NCI-H524 treated with DMSO at 0.1 percent for 48 hours (cell line): ENCODE measurements around the gene CA7.

ENCODE experiments used
- DNase-seq: peaks from one replicate; lab custom pipeline; 2025; lab: John Stamatoyannopoulos, UW

The CA7 gene

DNA sequence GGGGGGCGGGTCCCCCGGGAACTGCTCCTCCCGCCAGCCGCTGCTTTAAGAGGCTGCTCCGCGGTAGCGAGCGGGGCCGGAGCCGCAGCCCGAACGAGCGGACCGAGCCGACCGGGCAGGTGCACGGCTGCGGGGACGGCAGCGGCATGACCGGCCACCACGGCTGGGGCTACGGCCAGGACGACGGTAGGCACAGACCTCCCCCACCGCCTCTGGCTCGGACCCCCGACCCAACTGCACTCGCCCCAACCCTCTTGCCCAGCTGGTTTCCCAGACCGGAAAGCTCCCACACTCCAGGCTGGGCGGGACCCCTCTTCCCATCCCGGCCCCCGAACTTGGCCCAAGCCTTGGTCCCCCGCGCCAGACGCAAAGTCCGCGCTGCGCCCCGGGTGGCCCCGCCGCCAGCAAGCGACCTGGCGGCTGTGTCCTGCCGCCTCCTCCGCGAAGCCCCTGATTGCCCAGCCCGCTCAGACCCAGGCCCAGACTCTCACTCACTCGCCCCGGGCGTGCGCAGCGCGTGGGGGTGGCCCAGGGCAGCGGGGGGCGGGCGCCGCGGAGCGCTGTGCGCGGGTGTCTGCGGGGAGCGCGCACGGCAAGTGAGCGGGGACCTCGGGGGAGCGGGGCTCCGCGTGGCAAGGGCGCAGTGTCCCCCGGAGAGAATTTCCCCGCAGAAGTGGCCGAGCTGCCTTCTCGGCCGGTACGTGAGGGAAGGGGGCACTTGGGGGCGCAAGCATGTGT lies at the start of gene CA7:
Gene CA7, plus strand, starts transcription at position 73 of the 738 bp plus-strand sequence. Its CDS starts 74 bp downstream, at position 147.
- no peak for DNase-seq

- DNase-seq, result no peak
Measured at GRCh38 chr16:66798161-66798560, 46.1 kb upstream of the CA7 start.

- DNase-seq, result no peak
Measured at GRCh38 chr16:66800856-66801255, 43.4 kb upstream of the CA7 start.

DNA sequence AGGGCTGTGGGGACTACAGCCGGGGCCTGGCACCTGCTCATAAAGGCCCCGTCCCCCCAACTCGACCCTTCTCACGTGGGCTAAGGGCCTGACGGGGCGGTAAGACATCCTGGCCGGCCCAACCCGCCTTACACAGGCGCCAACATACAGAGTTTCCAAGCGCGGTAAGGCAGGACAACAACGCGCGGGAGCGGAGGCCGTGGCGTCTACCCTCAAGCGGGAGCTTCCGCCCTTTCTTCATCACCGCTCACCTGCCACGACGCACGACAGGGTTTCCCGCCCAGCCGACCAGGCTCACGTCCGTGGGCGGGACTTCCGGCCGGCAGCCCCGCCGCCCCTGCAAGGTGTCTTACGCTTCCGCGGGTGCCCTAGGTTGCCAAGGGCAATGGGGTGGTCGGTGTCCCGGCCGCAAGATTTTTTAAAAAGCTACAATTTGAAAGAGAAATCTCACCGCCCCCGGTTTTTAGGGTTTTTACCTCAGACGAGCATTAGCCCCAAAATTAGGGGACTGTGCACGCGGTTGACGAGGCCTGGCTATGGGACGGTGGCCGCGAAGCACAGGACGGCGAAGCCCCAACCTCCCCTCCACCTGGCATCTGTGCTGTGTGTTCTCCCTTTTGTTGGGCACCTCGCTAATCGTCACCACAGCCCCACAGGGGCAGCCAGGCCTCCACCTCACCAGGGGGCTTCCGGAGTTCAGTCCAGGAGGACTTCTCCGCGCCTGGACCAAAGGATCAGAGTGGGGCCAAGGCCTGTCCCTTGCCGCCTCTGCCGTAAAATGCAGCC lies 42.7 kb upstream of the CA7 start, which contains the start of gene TERB1:
Gene TERB1, minus strand, starts transcription at position 265 of the 786 bp plus-strand sequence. CDS start 4,786 bp downstream, outside the sequence.
- no peak for DNase-seq

GRCh38 chr16:66802159-66802558 lies 42.1 kb upstream of the CA7 start:
- no peak for DNase-seq

DNA sequence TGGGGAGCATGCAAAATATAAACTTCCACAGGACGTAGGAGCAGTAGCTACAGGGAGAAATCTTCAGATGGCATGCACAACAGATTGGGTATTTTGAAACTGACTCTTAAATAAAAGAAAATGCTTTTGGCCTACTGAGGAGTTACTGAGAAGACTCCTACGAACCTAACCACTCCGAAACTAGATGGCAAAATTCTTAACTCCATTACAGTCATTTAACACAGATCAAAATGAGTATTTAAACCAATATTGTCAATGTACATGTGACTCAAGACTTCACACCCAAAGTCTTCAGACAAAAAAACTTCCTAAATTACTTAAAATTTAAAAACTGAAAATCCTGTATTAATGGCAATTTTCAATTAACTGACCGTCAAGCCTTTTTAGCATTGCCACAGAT lies 34.4 kb upstream of the CA7 start:
- no peak for DNase-seq

GRCh38 chr16:66810391-66810790 lies 33.8 kb upstream of the CA7 start:
- no peak for DNase-seq

DNA sequence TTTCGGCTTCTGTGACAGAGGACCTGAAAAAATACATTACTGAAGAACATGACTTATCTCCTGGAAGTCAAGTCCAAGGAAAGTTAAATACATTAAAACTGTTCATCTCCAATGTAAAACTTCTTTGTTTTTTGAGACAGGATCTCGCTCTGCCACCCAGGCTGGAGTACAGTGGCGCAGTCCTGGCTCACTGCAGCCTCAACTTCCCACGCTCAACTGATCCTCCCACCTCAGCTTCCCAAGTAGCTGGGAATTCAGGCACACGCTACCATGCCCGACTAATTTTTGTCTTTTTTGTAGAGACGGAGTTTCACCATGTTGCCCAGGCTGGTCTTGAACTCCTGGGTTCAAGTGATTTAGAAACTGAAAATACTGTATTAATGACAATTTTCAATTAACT lies 33.2 kb upstream of the CA7 start:
- DNase-seq, result no peak

DNA sequence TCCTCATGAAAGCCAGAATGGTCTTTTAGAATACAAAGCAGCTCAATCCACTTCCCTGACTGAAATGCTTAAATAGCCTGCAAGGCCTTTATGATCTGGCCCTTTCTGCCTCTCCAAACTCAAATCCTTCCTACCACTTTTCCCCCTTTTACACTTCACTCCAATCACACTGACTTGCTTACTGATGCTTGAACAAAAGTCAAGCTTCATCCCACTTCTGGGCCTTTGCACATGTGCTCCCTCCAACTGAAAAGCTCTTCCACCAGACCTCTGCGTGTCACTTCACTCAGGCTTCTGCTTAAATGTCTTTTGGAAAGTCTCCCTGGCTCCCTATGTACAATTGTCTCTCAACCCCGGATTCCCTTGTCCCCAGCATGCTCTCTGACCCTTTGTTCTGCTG lies 29.5 kb upstream of the CA7 start:
- no peak for DNase-seq

GRCh38 chr16:66824006-66824405 lies 20.2 kb upstream of the CA7 start:
- no peak for DNase-seq

- DNase-seq, result peak; percentile 62
Measured at GRCh38 chr16:66830422-66831404, 13.5 kb upstream of the CA7 start, which contains the start of gene NAE1. Gene NAE1, minus strand, starts transcription at chr16:66830976. Its CDS starts 77 bp downstream, at chr16:66830899.

DNA sequence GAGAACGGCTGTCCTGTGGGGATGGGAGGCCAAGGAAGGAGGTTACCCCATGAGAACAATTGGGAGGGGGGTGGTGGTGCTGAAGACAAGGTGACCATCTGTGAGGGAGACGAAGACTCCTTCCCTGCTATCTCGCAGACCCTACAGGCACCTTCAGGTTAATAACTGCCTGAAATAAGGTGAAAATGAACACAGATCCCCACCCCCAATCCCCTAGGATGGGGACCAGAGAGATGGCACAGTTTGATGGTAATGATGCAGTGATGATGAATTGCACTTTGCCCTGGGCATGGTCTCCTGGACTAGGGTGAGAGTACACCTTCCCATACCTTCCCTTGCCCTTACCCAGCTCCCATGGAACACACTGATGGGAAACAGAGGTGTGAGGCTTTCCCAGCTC lies 12.0 kb upstream of the CA7 start:
- DNase-seq, result no peak

- no peak for DNase-seq
Measured at GRCh38 chr16:66832661-66833305, 11.4 kb upstream of the CA7 start.

DNA sequence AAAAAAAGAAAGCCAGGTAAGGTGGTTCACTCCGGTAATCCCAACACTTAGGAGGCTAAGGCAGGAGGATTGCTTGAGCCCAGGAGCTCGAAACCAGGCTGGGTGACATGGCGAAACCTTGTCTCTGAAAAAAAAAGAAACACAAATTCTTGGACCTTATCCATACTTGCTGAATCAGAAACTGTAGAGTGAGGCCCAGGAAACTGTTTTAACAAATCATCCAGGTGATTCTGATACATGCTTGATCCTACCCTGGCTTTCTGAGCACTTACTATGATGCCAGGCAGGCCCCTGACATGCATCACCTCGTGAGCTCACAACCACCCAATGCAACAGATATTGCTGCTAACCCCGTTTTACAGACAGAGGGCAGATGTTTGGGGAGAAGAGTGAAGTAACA lies 9.5 kb upstream of the CA7 start:
- DNase-seq, result no peak

GRCh38 chr16:66840883-66841282 lies 3.3 kb upstream of the CA7 start:
- DNase-seq, result no peak

DNA sequence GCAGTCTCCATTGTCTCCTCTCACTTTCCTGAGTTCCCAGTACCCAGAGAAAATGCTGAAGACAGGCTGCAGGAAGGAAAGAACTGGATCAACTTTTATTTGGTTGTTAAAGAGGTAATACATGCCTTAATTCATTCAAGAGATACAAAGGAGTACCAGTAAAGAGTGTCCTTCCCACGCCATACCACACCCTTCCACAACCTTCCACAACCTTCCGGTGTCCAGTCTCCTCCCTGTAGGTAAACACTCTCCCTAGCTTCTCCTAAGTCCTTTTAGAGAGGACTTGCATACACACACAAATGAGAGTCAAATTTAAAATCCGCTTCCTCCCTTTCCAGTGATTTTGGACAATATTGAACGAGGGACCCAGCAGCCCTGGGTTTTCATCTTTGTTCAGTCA lies 2.8 kb upstream of the CA7 start:
- DNase-seq, result no peak

DNA sequence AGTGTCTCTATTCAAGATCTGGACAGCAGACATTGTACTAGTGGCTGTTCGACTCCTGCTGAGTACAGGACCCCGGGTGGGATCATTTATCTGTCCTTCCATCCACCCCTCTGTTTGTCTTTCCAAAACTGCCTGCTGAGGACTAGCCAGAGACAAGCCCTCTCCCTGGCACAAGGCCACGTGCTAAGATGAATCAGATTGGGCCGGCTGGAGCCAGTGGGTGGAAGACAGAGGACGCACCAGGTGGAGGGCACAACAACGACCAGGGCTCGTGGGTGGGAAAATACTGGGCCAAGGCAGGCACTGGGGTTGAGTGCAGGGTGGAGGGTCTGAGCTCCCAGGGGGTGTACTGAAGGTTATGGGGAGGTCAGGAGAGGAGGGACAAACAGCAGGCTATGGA lies 1.4 kb upstream of the CA7 start:
- no peak for DNase-seq

DNA sequence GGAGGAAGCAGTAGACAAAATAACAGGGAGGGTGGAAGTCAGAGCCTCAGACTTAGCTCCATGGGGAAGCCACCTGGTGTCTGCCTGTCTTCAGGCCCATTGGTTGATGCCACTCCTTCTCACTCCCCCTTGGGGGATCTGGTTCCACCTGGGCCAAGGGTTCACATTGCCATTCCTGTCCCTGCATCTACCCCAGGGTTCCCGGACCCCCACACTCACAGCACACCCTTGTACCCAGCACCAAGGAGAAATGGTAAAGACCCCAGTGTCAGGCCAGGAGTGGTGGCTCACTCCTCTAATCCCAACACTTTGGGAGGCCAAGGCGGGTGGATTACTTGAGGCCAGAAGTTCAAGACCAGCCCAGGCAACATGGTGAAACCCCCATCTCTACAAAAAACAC lies 1.0 kb upstream of the CA7 start:
- no peak for DNase-seq

GRCh38 chr16:66844009-66844341 lies 239 bp upstream of the CA7 start:
- DNase-seq, result no peak

DNA sequence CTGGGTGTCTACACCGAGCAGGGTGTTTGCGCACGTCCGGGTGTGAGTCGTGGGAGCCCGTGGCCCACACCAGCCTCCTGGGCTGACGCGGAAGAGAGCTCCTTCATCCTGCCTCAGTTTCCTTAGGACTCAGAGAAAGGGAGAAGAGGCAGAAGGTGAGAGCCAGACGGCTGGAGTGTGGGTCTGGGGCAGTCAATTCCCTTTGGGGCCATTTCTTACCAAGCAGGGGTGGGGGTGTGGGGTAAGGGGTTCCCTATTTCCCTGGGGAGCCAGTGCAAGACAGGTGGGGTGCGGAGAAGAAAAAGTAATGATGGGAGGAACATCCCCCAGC lies 831 bp downstream of the CA7 start:
- no peak for DNase-seq

DNA sequence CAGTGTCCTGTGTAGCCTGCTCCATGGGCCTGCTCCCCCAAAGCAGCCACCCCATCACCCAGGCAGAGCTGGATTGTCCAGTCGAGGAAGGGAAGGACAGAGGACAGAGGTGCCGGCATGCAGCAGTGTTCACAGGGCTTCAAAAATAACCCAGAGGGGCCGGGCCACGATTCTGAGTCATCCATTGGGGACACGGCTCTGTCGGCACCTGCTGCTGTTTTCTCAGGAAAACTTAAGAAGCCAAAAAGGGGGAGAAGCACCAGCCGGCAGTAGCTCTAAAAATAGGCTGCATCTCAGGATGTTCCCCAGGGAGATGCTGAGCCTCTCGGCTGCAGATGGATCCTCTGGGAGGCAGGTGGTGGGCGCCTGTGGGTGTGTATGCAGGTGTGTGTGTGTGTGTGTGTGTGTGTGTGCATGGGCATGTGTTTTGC lies 1.6 kb downstream of the CA7 start:
- DNase-seq, result peak; percentile 93

DNA sequence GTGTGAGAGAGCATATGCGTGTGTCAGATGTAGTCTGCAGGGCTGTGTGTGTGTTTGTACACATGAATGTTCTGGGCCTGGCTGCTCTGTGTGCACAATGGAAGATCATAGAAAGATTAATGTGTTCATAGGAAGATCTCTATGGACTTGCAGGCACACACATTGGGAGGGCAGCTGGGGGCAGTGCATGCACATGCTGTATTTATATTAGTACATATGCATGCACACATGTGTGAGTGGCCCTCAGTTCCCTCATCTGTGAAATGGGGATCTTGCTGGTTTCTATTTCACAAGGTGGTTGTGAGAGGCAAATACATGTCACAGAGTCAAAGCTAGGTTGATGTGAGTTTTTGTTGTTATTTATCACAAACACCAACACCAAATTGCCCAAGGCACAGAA lies 2.1 kb downstream of the CA7 start:
- no peak for DNase-seq
